Tibial nerve (tissue), 4 donors: Measurements from ENCODE around the gene PRKCZ.

Experiments
- EP300 ChIP-seq, 2 donors: sonication (generic); formaldehyde crosslinking; IDR thresholded peaks; one replicate each; pipeline ENCODE4 v1.6.1; 2017; ENCODE audit warnings: antibody characterized with exemption in 2 of 2, mild to moderate bottlenecking in 1 of 2
- POLR2A ChIP-seq, 2 donors: fragments of 450-650 bp; IDR thresholded peaks; one replicate each; pipeline ENCODE4 v1.6.1; 2017; ENCODE audit warnings: antibody characterized with exemption in 2 of 2, mild to moderate bottlenecking in 2 of 2, moderate library complexity in 2 of 2
- TF ChIP-seq, protein P1 (sequence below), 5 experiments: fragments of 200-600 bp in 3 of 5; fragments of 450-650 bp in 2 of 5; sonication (generic) in 3 of 5; IDR thresholded peaks; one replicate each; pipeline ENCODE4 v1.5.1; 2016 to 2019; ENCODE audit warnings: antibody characterized with exemption in 5 of 5, mild to moderate bottlenecking in 3 of 5, moderate library complexity in 2 of 5

DNA sequence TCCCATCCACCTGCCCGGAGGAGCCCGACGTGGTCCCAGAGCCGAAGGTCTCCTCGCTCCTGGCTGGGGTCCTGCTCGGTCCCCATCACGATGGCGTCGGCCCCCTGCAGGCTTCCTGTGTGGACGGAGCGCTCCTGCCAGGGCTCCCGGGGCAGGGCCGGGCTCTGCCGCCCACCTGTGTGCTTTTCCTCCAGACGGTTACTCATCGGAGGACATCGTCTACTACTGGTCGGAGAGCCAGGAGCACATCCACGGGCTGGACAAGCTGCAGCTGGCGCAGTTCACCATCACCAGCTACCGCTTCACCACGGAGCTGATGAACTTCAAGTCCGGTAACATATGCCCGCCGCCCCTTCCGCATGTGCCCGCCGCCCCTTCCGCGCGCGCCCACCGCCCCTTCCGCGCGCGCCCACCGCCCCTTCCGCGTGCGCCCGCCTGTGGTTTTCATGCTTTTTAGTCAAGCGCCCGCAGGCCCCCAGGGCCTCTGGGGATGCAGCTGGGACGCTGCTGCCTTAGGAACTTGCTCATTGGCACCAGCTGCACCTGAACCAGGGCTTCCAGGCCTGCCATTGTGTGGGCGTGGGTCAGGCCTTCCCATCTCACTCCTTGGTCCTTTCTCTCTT lies 22.1 kb upstream of the PRKCZ start:
- TF ChIP-seq, protein P1, sequence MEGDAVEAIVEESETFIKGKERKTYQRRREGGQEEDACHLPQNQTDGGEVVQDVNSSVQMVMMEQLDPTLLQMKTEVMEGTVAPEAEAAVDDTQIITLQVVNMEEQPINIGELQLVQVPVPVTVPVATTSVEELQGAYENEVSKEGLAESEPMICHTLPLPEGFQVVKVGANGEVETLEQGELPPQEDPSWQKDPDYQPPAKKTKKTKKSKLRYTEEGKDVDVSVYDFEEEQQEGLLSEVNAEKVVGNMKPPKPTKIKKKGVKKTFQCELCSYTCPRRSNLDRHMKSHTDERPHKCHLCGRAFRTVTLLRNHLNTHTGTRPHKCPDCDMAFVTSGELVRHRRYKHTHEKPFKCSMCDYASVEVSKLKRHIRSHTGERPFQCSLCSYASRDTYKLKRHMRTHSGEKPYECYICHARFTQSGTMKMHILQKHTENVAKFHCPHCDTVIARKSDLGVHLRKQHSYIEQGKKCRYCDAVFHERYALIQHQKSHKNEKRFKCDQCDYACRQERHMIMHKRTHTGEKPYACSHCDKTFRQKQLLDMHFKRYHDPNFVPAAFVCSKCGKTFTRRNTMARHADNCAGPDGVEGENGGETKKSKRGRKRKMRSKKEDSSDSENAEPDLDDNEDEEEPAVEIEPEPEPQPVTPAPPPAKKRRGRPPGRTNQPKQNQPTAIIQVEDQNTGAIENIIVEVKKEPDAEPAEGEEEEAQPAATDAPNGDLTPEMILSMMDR (IDR thresholded peaks at IDR 0.05): no peak
- TF ChIP-seq POLR2A (IDR thresholded peaks at IDR 0.05) (no peak), EP300 (IDR thresholded peaks at IDR 0.05) (no peak)
